Measurements from ENCODE around the gene SLC6A12.
A peak's percentile ranks its signal among the peaks of the same experiment; 100 is the strongest.

The SLC6A12 gene

GRCh38 chr12:157644-158043 is 56.3 kb downstream of the SLC6A12 start:
- DNase-seq, result no peak

- no peak for DNase-seq
These were observed 57.0 kb downstream of the SLC6A12 start for GRCh38 chr12:156945-157344.

DNA sequence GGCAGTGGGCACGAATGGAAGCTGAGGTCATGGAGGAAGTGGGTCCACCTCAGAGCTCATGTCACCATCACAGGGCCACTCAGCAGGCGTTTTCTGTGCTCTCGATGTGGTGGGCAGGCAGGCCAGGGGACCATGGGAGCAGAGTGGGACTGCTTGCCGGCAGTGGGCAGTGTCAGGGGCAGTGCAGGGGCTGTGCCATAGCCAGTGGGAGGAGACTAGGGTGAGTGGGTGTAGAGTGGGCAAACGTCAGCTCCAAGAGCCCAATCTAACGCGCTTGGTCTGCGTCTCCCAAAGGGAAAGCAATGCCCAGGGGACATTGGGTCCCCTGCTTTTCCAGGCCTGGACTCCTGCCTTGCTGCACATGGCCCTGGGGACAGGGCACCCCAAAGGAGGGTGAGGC is 58.3 kb downstream of the SLC6A12 start:
- DNase-seq, result no peak

GRCh38 chr12:155006-155405 is 59.0 kb downstream of the SLC6A12 start:
- no peak for DNase-seq

GRCh38 chr12:154058-154457 is 59.9 kb downstream of the SLC6A12 start:
- no peak for DNase-seq

GRCh38 chr12:153080-153746 is 60.7 kb downstream of the SLC6A12 start:
- DNase-seq, result peak; percentile 78

DNA sequence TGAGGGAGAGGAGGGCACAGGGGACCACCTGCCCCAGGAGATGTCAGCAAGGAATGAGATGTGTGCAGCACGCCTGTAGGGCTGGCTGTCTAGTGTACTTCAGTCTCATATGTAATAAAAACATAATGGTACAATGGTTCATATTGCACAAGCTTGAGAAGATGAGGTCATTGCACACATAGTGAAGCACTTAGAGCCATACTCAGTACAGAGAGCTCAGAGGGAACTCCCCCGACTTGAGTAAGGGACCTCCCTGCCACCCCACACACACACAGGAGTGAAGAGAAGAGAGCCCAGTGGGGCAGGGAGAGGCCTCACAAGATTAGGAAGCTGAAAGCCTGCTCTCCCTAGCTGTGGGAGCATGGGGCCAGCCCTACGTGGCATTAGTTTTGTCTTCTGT is 61.5 kb downstream of the SLC6A12 start:
- no peak for DNase-seq

DNA sequence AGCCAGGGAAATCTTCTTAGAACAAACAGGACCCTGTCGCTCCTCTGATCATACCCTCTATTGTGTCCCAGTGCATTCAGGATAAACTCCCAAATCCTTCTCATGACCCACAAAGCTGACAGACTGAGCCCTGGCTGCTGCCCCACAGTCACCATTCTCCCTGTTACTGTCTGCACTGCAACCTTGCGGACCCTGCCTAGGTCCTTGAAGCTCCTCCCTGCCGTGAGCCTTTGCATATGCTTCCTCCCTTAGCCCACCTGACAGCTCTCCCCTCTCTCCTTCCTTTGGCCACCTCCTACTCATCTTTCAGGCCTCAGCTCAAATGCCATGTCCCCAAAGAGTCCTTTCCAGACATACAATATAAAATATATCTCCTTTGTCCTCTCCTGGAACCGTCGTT is 62.4 kb downstream of the SLC6A12 start:
- DNase-seq, result no peak

- DNase-seq, result no peak
These were observed 65.1 kb downstream of the SLC6A12 start for GRCh38 chr12:148676-149416.

DNA sequence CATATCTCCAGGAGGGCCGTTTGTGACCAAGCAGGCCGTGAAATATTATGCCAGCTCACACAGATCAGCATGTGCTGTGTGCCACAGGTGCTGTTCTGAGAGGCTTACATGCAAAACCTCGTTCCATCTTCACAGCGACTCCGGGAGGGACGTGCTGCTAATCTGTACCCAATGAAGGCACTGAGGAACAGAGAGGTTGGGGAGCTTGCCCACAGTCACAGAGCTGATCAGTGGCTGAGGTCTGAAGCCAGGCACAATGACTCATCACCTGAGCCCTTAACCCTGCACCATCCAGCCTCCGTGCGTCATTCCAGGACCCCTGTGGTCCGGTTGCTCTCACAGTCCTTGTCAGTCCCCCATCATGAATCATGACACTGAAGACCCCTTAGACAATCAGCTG is 66.7 kb downstream of the SLC6A12 start:
- DNase-seq, result no peak

DNA sequence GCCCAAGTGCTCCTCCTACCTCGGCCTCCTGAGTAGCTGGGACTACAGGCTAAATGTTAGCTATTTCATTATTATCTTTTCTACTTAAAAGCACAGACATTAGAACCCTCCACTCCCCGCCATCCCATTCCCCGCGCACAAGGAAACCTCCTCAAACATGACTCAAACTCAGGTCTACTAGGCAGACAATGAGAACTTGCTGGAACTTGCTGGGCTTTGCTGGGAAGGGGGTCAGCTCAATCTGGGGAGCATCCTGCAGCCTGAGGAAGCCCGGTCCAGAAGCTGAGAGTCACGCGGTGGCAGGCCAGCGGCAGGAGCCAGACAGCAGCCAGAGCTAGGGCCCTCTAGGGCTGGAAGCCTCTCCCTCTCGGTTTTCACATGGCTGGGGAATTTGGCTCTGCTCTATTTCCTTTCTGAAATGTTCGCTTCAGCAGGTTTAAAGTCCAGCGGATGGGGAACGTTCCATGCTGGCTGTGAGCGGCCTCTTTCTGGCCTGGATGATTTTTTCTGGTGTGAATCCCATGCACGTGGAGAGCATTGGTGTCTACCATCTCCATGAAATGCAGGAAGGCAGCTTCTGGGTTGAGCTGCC is 68.5 kb downstream of the SLC6A12 start:
- no peak for DNase-seq

GRCh38 chr12:144650-145284 is 69.2 kb downstream of the SLC6A12 start:
- no peak for DNase-seq

GRCh38 chr12:143964-144649 is 69.8 kb downstream of the SLC6A12 start:
- no peak for DNase-seq

- DNase-seq, result no peak
These were observed 73.8 kb downstream of the SLC6A12 start for GRCh38 chr12:140162-140561.
